Astrocyte (in vitro differentiated cells and primary cell): ENCODE results near the gene OR13C9. TPM values are rescaled to one million over a fixed set of nuclear protein-coding genes. Genes with fewer than 3 reads are reported as not detected.

Experiments used
- DNase-seq: peaks from one replicate; pipeline ENCODE4 v3.0.0-alpha.2; 2010; ENCODE audit warnings: low read depth
- FAIRE-seq: peaks from 2 replicates; lab custom pipeline; 2011; peaks lifted over from hg19 to GRCh38; lab: Jason Lieb, UNC
- H2AFZ ChIP-seq: 2 replicates; pipeline ENCODE4 v1.6.0; 2012; ENCODE audit warnings: low read depth, low read length, inconsistent platforms
- H3K27ac ChIP-seq: 2 replicates; pipeline ENCODE4 v1.5.1; 2011; ENCODE audit warnings: low read depth, low read length, inconsistent platforms
- H3K27me3 ChIP-seq: 2 replicates; pipeline ENCODE4 v1.6.0; 2011; ENCODE audit warnings: low read length, inconsistent platforms; ENCODE audit not compliant: insufficient read depth
- H3K36me3 ChIP-seq: 2 replicates; pipeline ENCODE4 v1.5.1; 2011; ENCODE audit warnings: low read length, inconsistent platforms; ENCODE audit not compliant: insufficient read depth
- H3K4me1 ChIP-seq: 2 replicates; pipeline ENCODE4 v1.5.1; 2011; ENCODE audit warnings: low read length, inconsistent platforms; ENCODE audit not compliant: insufficient read depth
- H3K4me2 ChIP-seq: 2 replicates; pipeline ENCODE4 v1.6.0; 2012; ENCODE audit warnings: low read length, inconsistent platforms
- H3K4me3 ChIP-seq: 2 replicates; pipeline ENCODE4 v1.5.1; 2011; ENCODE audit warnings: low read depth, mild to moderate bottlenecking, low read length, inconsistent platforms; ENCODE audit not compliant: insufficient read depth
- H3K79me2 ChIP-seq: 2 replicates; pipeline ENCODE4 v1.6.0; 2012; ENCODE audit warnings: mild to moderate bottlenecking, low read length, inconsistent platforms; ENCODE audit not compliant: insufficient read depth
- H3K9ac ChIP-seq: 2 replicates; pipeline ENCODE4 v1.6.0; 2012; ENCODE audit warnings: mild to moderate bottlenecking, low read length, inconsistent platforms
- H3K9me3 ChIP-seq: 2 replicates; pipeline ENCODE4 v1.5.1; 2012; ENCODE audit warnings: low read depth, mild to moderate bottlenecking, low read length, inconsistent platforms; ENCODE audit not compliant: insufficient read depth
- H4K20me1 ChIP-seq: 2 replicates; pipeline ENCODE4 v1.6.0; 2012; ENCODE audit warnings: low read length, inconsistent platforms; ENCODE audit not compliant: insufficient read depth
- H3K27ac Mint-ChIP-seq: one replicate; pipeline ENCODE4 v1.8.0; 2021; ENCODE audit warnings: mild to moderate bottlenecking, mixed read lengths; ENCODE audit not compliant: unreplicated experiment
- H3K27me3 Mint-ChIP-seq: one replicate; pipeline ENCODE4 v1.8.0; 2021; ENCODE audit warnings: low read depth, mixed read lengths; ENCODE audit not compliant: unreplicated experiment
- H3K36me3 Mint-ChIP-seq: one replicate; pipeline ENCODE4 v1.8.0; 2021; ENCODE audit warnings: low read depth, mixed read lengths; ENCODE audit not compliant: unreplicated experiment
- H3K4me1 Mint-ChIP-seq: one replicate; pipeline ENCODE4 v1.8.0; 2021; ENCODE audit warnings: low read depth, mixed read lengths; ENCODE audit not compliant: unreplicated experiment
- H3K4me3 Mint-ChIP-seq: one replicate; pipeline ENCODE4 v1.8.0; 2021; ENCODE audit warnings: mild to moderate bottlenecking, moderate library complexity, mixed read lengths; ENCODE audit not compliant: unreplicated experiment
- H3K9me3 Mint-ChIP-seq: one replicate; pipeline ENCODE4 v1.8.0; 2021; ENCODE audit warnings: mild to moderate bottlenecking, mixed read lengths; ENCODE audit not compliant: unreplicated experiment
- CTCF ChIP-seq: IDR thresholded peaks from 2 replicates; pipeline ENCODE4 v1.5.1; 2011; ENCODE audit warnings: low read depth, mild to moderate bottlenecking, inconsistent platforms, low read length, moderate library complexity; ENCODE audit not compliant: insufficient read depth
- EZH2 ChIP-seq: IDR thresholded peaks from 2 replicates; pipeline ENCODE4 v1.6.1; 2012; ENCODE audit warnings: mild to moderate bottlenecking, low read length, inconsistent platforms; ENCODE audit not compliant: insufficient read depth
- total RNA-seq: library from RNA; stranded (reverse); gene quantifications from 2 replicates; pipeline ENCODE4 v1.2.1, GENCODE V29; 2021

OR13C9 gene
- total RNA-seq, 1 donor from 2014 or later = not detected

DNA sequence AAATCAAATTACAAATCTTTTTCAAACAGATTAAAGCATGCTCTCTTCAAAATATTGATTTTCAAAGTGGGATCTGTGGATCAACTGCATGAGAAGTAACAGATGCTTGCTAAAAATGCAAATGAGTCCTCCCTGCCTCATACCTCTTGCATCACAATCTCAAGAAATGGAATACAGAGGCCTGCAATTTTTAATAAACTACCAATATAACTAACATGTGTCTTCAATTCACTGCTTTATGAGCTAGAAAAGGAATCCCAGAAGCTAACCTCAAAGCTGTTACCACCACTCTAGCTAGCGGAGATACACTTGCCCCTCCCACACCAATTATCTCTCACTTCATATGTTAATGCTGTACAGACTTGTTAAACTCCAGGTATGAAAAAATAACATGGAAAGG lies 28.4 kb downstream of the OR13C9 start:
- Histone ChIP-seq H3K4me1 (no peaks in the 10 kb centered on the region), H3K79me2 (no peaks in the 10 kb centered on the region), H3K4me3 (no peak overlapping the region), H3K9ac (no peak overlapping the region), H3K36me3 (no peaks in the 10 kb centered on the region), H3K4me2 (no peak overlapping the region), H2AFZ (no peak overlapping the region), H4K20me1 (no peaks in the 10 kb centered on the region), H3K9me3 (no peaks in the 10 kb centered on the region), H3K27me3 (no peaks in the 10 kb centered on the region), H3K27ac (no peak overlapping the region)
- H3K9me3 Mint-ChIP-seq = no peaks in the 10 kb centered on the region
- DNase-seq (no peak), FAIRE-seq (no peak)
- no peaks in the 10 kb centered on the region for H3K4me1 Mint-ChIP-seq
- no peaks in the 10 kb centered on the region for H3K36me3 Mint-ChIP-seq
- no peak for TF ChIP-seq CTCF
- TF ChIP-seq EZH2 = no peak
- no peaks in the 10 kb centered on the region for H3K27me3 Mint-ChIP-seq
- H3K4me3 Mint-ChIP-seq = no peak overlapping the region
- H3K27ac Mint-ChIP-seq = no peak overlapping the region

DNA sequence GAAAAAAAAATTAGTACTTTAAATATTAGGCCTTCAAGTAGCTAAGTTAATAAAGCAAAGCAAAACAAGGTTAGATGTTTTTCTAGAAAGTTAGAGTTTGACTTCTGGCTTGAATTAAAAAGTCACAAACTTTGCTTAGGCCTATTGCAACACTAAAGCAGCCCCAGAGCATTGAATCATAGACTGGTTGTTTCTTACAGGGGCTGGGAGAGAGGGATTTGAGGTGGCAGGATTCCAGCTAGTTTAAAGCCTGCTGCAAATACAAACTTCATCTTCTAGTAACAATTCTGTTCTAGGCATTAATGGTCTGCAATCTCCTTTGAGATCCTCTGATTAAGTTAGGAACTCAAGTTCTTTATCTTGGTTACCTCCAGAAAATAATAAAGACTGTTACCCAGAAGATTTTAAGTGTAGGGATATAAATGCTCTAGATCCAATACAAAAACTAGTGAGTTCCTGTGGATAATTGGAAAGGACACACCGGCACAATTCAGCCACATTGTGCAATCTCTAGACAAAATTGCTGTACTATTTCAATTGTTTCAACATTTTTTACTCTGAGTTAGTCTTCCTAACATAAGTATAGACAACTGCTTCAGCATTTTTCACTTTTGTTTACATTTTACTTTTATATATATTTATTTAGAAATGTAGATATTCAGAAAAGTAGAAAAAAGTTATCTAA lies 31.4 kb downstream of the OR13C9 start:
- H3K36me3 ChIP-seq = no peaks in the 10 kb centered on the region
- H3K4me1 ChIP-seq = no peaks in the 10 kb centered on the region
- no peaks in the 10 kb centered on the region for H3K27me3 ChIP-seq
- H4K20me1 ChIP-seq = no peaks in the 10 kb centered on the region
- H3K4me2 ChIP-seq = no peak overlapping the region
- Mint-ChIP-seq H3K4me3 (no peak overlapping the region), H3K4me1 (no peaks in the 10 kb centered on the region), H3K27ac (no peak overlapping the region), H3K9me3 (no peaks in the 10 kb centered on the region), H3K27me3 (no peaks in the 10 kb centered on the region), H3K36me3 (no peaks in the 10 kb centered on the region)
- TF ChIP-seq CTCF = no peak
- no peaks in the 10 kb centered on the region for H3K79me2 ChIP-seq
- FAIRE-seq (no peak), DNase-seq (no peak)
- no peak overlapping the region for H3K4me3 ChIP-seq
- no peak overlapping the region for H2AFZ ChIP-seq
- no peak overlapping the region for H3K27ac ChIP-seq
- H3K9me3 ChIP-seq = no peaks in the 10 kb centered on the region
- H3K9ac ChIP-seq = no peak overlapping the region

DNA sequence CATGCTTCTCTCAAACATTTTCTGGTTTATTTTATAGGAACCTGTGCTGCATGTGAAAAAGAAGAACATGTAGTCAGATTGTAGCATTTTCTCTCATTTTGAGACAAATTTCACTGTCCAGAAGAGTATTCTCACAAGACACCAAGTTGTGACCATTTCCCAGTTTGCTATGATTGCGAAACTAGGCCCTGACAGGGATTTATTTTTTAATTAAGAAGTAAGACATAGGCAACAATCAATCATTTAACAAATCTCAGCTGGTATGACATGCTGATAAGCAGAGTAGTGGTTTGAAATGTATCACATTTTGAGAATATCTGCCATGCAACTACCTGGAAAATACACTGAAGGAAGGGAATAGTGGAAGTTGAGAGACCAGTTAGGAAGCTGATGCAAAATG lies 37.4 kb downstream of the OR13C9 start:
- Histone ChIP-seq H4K20me1 (no peaks in the 10 kb centered on the region), H3K9ac (no peak overlapping the region), H2AFZ (no peak overlapping the region), H3K4me3 (no peak overlapping the region), H3K4me2 (no peak overlapping the region), H3K9me3 (no peaks in the 10 kb centered on the region), H3K27me3 (no peaks in the 10 kb centered on the region), H3K4me1 (no peaks in the 10 kb centered on the region), H3K79me2 (no peaks in the 10 kb centered on the region), H3K36me3 (no peaks in the 10 kb centered on the region), H3K27ac (no peak overlapping the region)
- Mint-ChIP-seq H3K36me3 (no peaks in the 10 kb centered on the region), H3K9me3 (no peaks in the 10 kb centered on the region), H3K4me3 (no peak overlapping the region), H3K4me1 (no peaks in the 10 kb centered on the region), H3K27ac (no peak overlapping the region), H3K27me3 (no peaks in the 10 kb centered on the region)
- no peak for TF ChIP-seq CTCF
- TF ChIP-seq EZH2 = no peak
- FAIRE-seq (no peak), DNase-seq (no peak)
